ENCODE measurements around the gene NOL7. TPM values are rescaled to one million over a fixed set of nuclear protein-coding genes. Genes with fewer than 3 reads are reported as not detected.
A peak's percentile ranks its signal among the peaks of the same experiment; 100 is the strongest.

NOL7 gene
- total and polyA plus RNA-seq, 2 of the 13 experiments (the other 11 are each of a cell fraction or from before 2014, with no cell fraction given), result 37.8 to 186 TPM

- TF ChIP-seq ZNF557 (CRISPR knock-in tag; IDR thresholded peaks at IDR 0.05), result peak; percentile 67; the same call in 1 of the 2 replicates
- 0 out of 2 replicates have a peak, but pooled peaks have one; percentile 75 for TF ChIP-seq SNAPC4 (CRISPR knock-in tag; IDR thresholded peaks at IDR 0.05)
- TF ChIP-seq HNF1B (CRISPR knock-in tag; IDR thresholded peaks at IDR 0.05), result peak; percentile 93
- TF ChIP-seq PTBP1 (IDR thresholded peaks at IDR 0.05; ENCODE audit: low read depth, low read length, poor library complexity, severe bottlenecking), result peak; percentile 60
- peak; percentile 99 for TF ChIP-seq ZNF772 (CRISPR knock-in tag; IDR thresholded peaks at IDR 0.05)
- peak; percentile 86 for TF ChIP-seq AGO1 (IDR thresholded peaks at IDR 0.05; ENCODE audit: low read depth, low read length, poor library complexity, severe bottlenecking)
- peak; percentile 85 for TF ChIP-seq SKI (IDR thresholded peaks at IDR 0.05; ENCODE audit: partially characterized antibody)
- TF ChIP-seq RNF219 (CRISPR knock-in tag; IDR thresholded peaks at IDR 0.05), result 0 out of 2 replicates have a peak, but pooled peaks have one; percentile 21
- TF ChIP-seq MEIS2 (CRISPR knock-in tag; IDR thresholded peaks at IDR 0.05), result 0 out of 2 replicates have a peak, but pooled peaks have one; percentile 7
- TF ChIP-seq ZNF574 (CRISPR knock-in tag; IDR thresholded peaks at IDR 0.05), result peak; percentile 99
- TF ChIP-seq ZBTB7B (CRISPR knock-in tag; IDR thresholded peaks at IDR 0.05), result peak; percentile 84
- TF ChIP-seq TFDP1 (CRISPR knock-in tag; IDR thresholded peaks at IDR 0.05; ENCODE audit: borderline replicate concordance), result peak; percentile 86
- TF ChIP-seq ZBTB7A (CRISPR knock-in tag; IDR thresholded peaks at IDR 0.05), result peak; percentile 67; the same call in 1 of the 2 replicates
- TF ChIP-seq TOPORS (CRISPR knock-in tag; IDR thresholded peaks at IDR 0.05), result peak; percentile 100
These were observed at the start of gene NOL7 (continued) for GRCh38 chr6:13614926-13615791.
